SU-DHL-6 (cell line): ENCODE results near the gene SETD5.

Source experiments
- CTCF ChIP-seq: fragments of 200-600 bp; sonication (generic); IDR thresholded peaks from one replicate; pipeline ENCODE4 v1.5.1; 2017; ENCODE audit warnings: antibody characterized with exemption, mild to moderate bottlenecking, low read length, moderate library complexity; ENCODE audit not compliant: insufficient read depth, poor library complexity, severe bottlenecking
- EZH2phosphoT487 ChIP-seq: fragments of 200-600 bp; sonication (generic), shearing (Covaris generic); conservative IDR thresholded peaks from 2 replicates; pipeline ENCODE4 v1.6.1; 2018; ENCODE audit warnings: mild to moderate bottlenecking, antibody characterized with exemption, low read length, moderate library complexity, mixed read lengths

GRCh38 chr3:9503283-9503682, 105.9 kb downstream of the SETD5 start:
- peak; percentile 71 for TF ChIP-seq CTCF
- no peak for TF ChIP-seq EZH2phosphoT487
